Measurements from ENCODE around the gene PTPRJ.

The PTPRJ gene

DNA sequence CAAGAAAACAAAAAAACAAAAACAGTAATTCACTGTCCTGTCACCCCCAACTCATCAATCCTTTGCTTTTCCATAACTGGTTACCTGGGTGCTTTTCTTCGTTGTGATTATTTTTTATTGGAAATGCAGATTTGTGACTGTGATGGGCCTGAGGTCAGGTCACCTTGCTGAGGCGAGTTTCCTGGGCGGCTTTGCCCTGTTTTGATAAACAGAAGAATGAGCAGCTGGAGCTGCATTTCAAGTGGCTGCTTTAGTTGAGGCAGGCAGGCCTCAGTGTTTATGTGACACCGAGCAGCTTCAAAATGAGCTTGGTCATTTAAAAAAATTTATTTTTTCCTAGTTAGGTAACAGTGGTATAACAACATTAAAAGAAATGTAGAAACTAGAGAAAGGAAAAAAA, 22.2 kb downstream of the PTPRJ start:
- TF ChIP-seq TAF1 (IDR thresholded peaks at IDR 0.05; ENCODE audit: borderline replicate concordance, low read depth, low read length) (no peak), POLR2A (IDR thresholded peaks at IDR 0.05; ENCODE audit: low read depth, low read length) (no peak), POLR2AphosphoS5 (IDR thresholded peaks at IDR 0.05; ENCODE audit: low read depth, low read length) (no peak)
- FAIRE-seq (no peak), DNase-seq (ENCODE audit: insufficient read length) (no peak)

- TF ChIP-seq TAF1 (IDR thresholded peaks at IDR 0.05; ENCODE audit: borderline replicate concordance, low read depth, low read length) (no peak), POLR2AphosphoS5 (IDR thresholded peaks at IDR 0.05; ENCODE audit: low read depth, low read length) (no peak), POLR2A (IDR thresholded peaks at IDR 0.05; ENCODE audit: low read depth, low read length) (no peak)
- FAIRE-seq (no peak), DNase-seq (ENCODE audit: insufficient read length) (no peak)
Observed at GRCh38 chr11:48003926-48004325, 23.6 kb downstream of the PTPRJ start.

- FAIRE-seq (no peak), DNase-seq (ENCODE audit: insufficient read length) (no peak)
- no peak for TF ChIP-seq POLR2AphosphoS5 (IDR thresholded peaks at IDR 0.05; ENCODE audit: low read depth, low read length)
- TF ChIP-seq TAF1 (IDR thresholded peaks at IDR 0.05; ENCODE audit: borderline replicate concordance, low read depth, low read length): no peak
Observed at GRCh38 chr11:48004456-48004855, 24.1 kb downstream of the PTPRJ start.

- no peak for FAIRE-seq
- DNase-seq (ENCODE audit: insufficient read length): no peak
Observed at GRCh38 chr11:48005136-48005535, 24.8 kb downstream of the PTPRJ start.

DNA sequence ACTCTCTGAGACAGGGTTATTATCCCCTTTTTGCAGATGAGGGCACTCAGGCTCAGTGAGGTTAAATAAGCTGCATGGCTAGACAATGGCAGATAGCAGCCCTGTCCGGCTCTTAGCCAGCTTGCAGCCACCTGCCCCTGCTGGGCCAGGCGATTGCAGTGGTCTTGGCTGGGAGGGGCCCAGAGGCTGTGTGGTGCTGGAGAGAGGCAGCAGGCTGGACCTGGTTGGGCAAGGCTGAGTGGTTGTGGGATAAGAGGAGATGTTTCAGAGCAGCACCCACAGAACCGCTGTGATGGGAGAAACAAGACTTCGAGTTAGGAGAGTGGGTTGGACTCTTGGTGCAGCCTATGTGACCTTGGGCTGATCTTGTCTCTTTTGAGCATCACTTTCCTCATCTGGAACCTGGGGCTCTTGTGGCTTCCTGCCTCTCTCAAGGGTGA, 25.5 kb downstream of the PTPRJ start:
- DNase-seq (ENCODE audit: insufficient read length): no peak
- TF ChIP-seq POLR2AphosphoS5 (IDR thresholded peaks at IDR 0.05; ENCODE audit: low read depth, low read length): no peak
- TF ChIP-seq TAF1 (IDR thresholded peaks at IDR 0.05; ENCODE audit: borderline replicate concordance, low read depth, low read length): no peak
- no peak for TF ChIP-seq POLR2A (IDR thresholded peaks at IDR 0.05; ENCODE audit: low read depth, low read length)
- FAIRE-seq: no peak

More at GRCh38 chr11:48005136-48005535, 24.8 kb downstream of the PTPRJ start:
- TF ChIP-seq POLR2A (IDR thresholded peaks at IDR 0.05; ENCODE audit: low read depth, low read length) (no peak), TAF1 (IDR thresholded peaks at IDR 0.05; ENCODE audit: borderline replicate concordance, low read depth, low read length) (no peak), POLR2AphosphoS5 (IDR thresholded peaks at IDR 0.05; ENCODE audit: low read depth, low read length) (no peak)

- DNase-seq (ENCODE audit: insufficient read length) (peak; percentile 60), FAIRE-seq (peak; percentile 78)
- no peak for TF ChIP-seq POLR2AphosphoS5 (IDR thresholded peaks at IDR 0.05; ENCODE audit: low read depth, low read length)
- no peak for TF ChIP-seq TAF1 (IDR thresholded peaks at IDR 0.05; ENCODE audit: borderline replicate concordance, low read depth, low read length)
- TF ChIP-seq POLR2A (IDR thresholded peaks at IDR 0.05; ENCODE audit: low read depth, low read length): no peak
Observed at GRCh38 chr11:48006301-48006992, 26.1 kb downstream of the PTPRJ start.

- no peak for TF ChIP-seq POLR2A (IDR thresholded peaks at IDR 0.05; ENCODE audit: low read depth, low read length)
- no peak for TF ChIP-seq TAF1 (IDR thresholded peaks at IDR 0.05; ENCODE audit: borderline replicate concordance, low read depth, low read length)
- no peak for TF ChIP-seq POLR2AphosphoS5 (IDR thresholded peaks at IDR 0.05; ENCODE audit: low read depth, low read length)
- FAIRE-seq: no peak
- no peak for DNase-seq (ENCODE audit: insufficient read length)
Observed at GRCh38 chr11:48007677-48008076, 27.3 kb downstream of the PTPRJ start.

DNA sequence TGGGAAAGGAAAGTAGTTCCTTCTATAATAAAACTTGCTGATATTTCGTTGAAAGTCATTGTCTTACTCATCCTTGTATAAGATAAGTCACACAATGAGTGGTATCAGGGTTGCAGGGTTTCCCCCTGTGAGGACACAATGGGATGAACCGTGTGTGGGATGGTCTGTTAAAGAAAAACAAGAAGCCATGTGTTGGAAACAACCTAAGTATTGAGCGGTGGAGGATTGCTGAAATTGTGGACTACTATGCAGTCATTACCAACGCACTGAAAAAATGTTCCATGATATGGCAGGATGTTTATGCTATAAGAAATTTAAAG, 28.6 kb downstream of the PTPRJ start:
- no peak for DNase-seq (ENCODE audit: insufficient read length)
- TF ChIP-seq POLR2A (IDR thresholded peaks at IDR 0.05; ENCODE audit: low read depth, low read length) (no peak), TAF1 (IDR thresholded peaks at IDR 0.05; ENCODE audit: borderline replicate concordance, low read depth, low read length) (no peak), POLR2AphosphoS5 (IDR thresholded peaks at IDR 0.05; ENCODE audit: low read depth, low read length) (no peak)
- FAIRE-seq: peak; percentile 86

DNA sequence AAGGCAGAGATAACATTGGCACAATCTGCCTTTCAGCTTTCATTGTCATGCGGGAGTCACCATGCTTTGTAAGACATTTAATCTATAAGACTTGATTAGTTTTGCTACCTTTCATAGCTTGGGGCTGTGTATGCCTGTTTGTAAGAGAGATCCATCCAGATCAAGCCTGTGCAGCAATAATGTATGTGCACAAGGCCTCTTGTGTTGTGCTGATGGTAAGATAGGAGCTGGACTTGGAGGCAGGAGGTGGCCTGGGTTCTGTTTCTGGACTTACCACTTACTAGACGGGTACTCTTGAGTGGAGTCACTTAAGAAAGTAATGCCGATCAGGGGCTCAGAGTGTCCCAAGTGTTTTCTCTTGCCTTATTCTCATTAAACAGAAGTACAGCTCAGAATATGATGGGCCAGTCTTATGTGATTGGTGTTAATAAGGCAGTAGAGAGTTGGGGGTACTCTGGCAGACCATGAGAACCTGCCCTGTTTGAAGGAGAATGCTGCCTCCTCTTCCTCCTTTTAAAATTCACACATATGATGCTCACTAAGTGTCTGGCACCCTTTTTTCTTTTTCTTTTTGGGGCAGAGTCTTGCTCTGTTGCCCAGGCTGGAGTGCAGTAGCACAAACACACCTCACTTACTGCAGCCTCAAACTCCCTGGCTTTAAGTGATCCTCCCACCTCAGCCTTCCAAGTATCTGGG, 30.9 kb downstream of the PTPRJ start:
- no peak for DNase-seq (ENCODE audit: insufficient read length)
- TF ChIP-seq POLR2AphosphoS5 (IDR thresholded peaks at IDR 0.05; ENCODE audit: low read depth, low read length) (no peak), POLR2A (IDR thresholded peaks at IDR 0.05; ENCODE audit: low read depth, low read length) (no peak)
- no peak for FAIRE-seq

DNA sequence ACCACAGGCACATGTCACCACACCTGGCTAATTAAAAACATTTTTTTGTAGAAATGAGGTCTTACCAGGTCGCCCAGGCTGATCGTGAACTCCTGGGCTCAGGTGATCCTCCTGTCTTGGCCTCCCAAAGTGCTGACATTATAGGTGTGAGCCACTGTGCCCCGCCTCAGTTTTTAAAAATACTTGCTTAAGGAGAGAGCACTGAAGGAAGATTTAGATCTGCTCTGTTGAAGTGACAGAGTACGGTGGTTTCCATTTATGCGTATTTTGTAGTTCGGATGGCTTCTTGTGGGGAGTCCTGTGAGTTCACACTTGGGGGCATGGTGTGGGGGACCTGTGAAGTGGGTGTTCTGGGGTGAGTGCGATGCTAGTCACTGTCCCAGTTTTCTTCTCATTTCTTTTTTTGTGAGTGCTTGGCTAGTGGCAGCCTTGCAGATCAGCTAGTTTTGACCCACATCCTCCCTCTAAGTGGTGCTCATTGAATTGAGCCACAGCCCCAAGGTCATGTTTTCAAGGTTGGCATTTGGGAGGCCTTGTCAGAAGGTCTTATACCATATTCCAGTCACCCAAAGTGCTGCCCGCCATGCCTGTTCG, 31.5 kb downstream of the PTPRJ start:
- DNase-seq (ENCODE audit: insufficient read length) (no peak), FAIRE-seq (no peak)
- TF ChIP-seq TAF1 (IDR thresholded peaks at IDR 0.05; ENCODE audit: borderline replicate concordance, low read depth, low read length) (no peak), POLR2AphosphoS5 (IDR thresholded peaks at IDR 0.05; ENCODE audit: low read depth, low read length) (no peak), POLR2A (IDR thresholded peaks at IDR 0.05; ENCODE audit: low read depth, low read length) (no peak)

- TF ChIP-seq TAF1 (IDR thresholded peaks at IDR 0.05; ENCODE audit: borderline replicate concordance, low read depth, low read length): no peak
- no peak for TF ChIP-seq POLR2AphosphoS5 (IDR thresholded peaks at IDR 0.05; ENCODE audit: low read depth, low read length)
- TF ChIP-seq POLR2A (IDR thresholded peaks at IDR 0.05; ENCODE audit: low read depth, low read length): no peak
- DNase-seq (ENCODE audit: insufficient read length) (no peak), FAIRE-seq (peak; percentile 57)
Observed at GRCh38 chr11:48013269-48013901, 33.0 kb downstream of the PTPRJ start.

Data from GM12892 (cell line).